H9 (cell line): Measurements from ENCODE around the gene HMOX1. TPM values are rescaled to one million over a fixed set of nuclear protein-coding genes. Genes with fewer than 3 reads are reported as not detected.
"Not testable (repeated sequence)": the region's sequence is repeated elsewhere in the genome, so short reads cannot be mapped to it uniquely, and the experiment has no call there.

Experiments used
- DNase-seq: peaks from one replicate; pipeline ENCODE4 v3.0.0-alpha.2; 2017
- H2AFZ ChIP-seq: one replicate; pipeline ENCODE4 v1.6.1; 2013; ENCODE audit warnings: mild to moderate bottlenecking, low read length, control low read depth, moderate library complexity
- H2AK5ac ChIP-seq: 2 replicates; pipeline ENCODE4 v1.6.1; 2013; ENCODE audit warnings: low read length, control low read depth, mixed read lengths; ENCODE audit not compliant: insufficient read length
- H2BK120ac ChIP-seq: one replicate; pipeline ENCODE4 v1.6.1; 2013; ENCODE audit warnings: low read depth, mild to moderate bottlenecking, low read length, control low read depth, inconsistent platforms; ENCODE audit not compliant: poor library complexity, severe bottlenecking
- H2BK12ac ChIP-seq: 2 replicates; pipeline ENCODE4 v1.6.1; 2013; ENCODE audit warnings: low read length, control low read depth, mixed read lengths, low read depth; ENCODE audit not compliant: insufficient read length
- H2BK15ac ChIP-seq: 2 replicates; pipeline ENCODE4 v1.6.1; 2013; ENCODE audit warnings: low read depth, low read length, control low read depth
- H2BK20ac ChIP-seq: one replicate; pipeline ENCODE4 v1.6.1; 2013; ENCODE audit warnings: low read depth, mild to moderate bottlenecking, low read length, control low read depth, inconsistent platforms; ENCODE audit not compliant: poor library complexity, severe bottlenecking
- H2BK5ac ChIP-seq: 2 replicates; pipeline ENCODE4 v1.6.1; 2013; ENCODE audit warnings: low read length, control low read depth, mixed read lengths; ENCODE audit not compliant: insufficient read length
- H3K14ac ChIP-seq: 2 replicates; pipeline ENCODE4 v1.6.1; 2013; ENCODE audit warnings: low read length, control low read depth; ENCODE audit not compliant: insufficient read depth
- H3K18ac ChIP-seq: 2 replicates; pipeline ENCODE4 v1.6.1; 2013; ENCODE audit warnings: low read depth, mild to moderate bottlenecking, mixed read lengths, low read length, control low read depth; ENCODE audit not compliant: insufficient read length
- H3K23ac ChIP-seq: 2 replicates; pipeline ENCODE4 v1.6.1; 2013; ENCODE audit warnings: low read length, control low read depth, mixed read lengths, low read depth; ENCODE audit not compliant: insufficient read length
- H3K23me2 ChIP-seq: 2 replicates; pipeline ENCODE4 v1.6.1; 2013; ENCODE audit warnings: low read depth, mild to moderate bottlenecking, mixed read lengths, low read length, control low read depth; ENCODE audit not compliant: insufficient read length, poor library complexity, severe bottlenecking
- H3K27ac ChIP-seq: 2 replicates; pipeline ENCODE4 v1.5.1; 2013; ENCODE audit warnings: low read length, control low read depth, mixed read lengths, low read depth; ENCODE audit not compliant: insufficient read length
- H3K27me3 ChIP-seq: 2 replicates; pipeline ENCODE4 v1.6.1; 2013; ENCODE audit warnings: low read length, control low read depth, inconsistent platforms; ENCODE audit not compliant: insufficient read depth
- H3K4ac ChIP-seq: 2 replicates; pipeline ENCODE4 v1.6.1; 2013; ENCODE audit warnings: low read depth, mild to moderate bottlenecking, control low read depth, inconsistent platforms, low read length, moderate library complexity
- H3K4me1 ChIP-seq: 2 replicates; pipeline ENCODE4 v1.6.1; 2013; ENCODE audit warnings: low read length, control low read depth, inconsistent platforms; ENCODE audit not compliant: insufficient read depth
- H3K4me2 ChIP-seq: 2 replicates; pipeline ENCODE4 v1.6.1; 2013; ENCODE audit warnings: low read length, control low read depth, mixed read lengths; ENCODE audit not compliant: insufficient read length, insufficient read depth
- H3K56ac ChIP-seq: 2 replicates; pipeline ENCODE4 v1.6.1; 2013; ENCODE audit warnings: low read depth, mild to moderate bottlenecking, mixed read lengths, low read length, control low read depth; ENCODE audit not compliant: insufficient read length
- H3K79me1 ChIP-seq: 2 replicates; pipeline ENCODE4 v1.6.1; 2013; ENCODE audit warnings: low read depth, mild to moderate bottlenecking, moderate library complexity, low read length, control low read depth, inconsistent platforms; ENCODE audit not compliant: insufficient read depth, poor library complexity, severe bottlenecking
- H3K79me2 ChIP-seq: 2 replicates; pipeline ENCODE4 v1.6.1; 2013; ENCODE audit warnings: low read length, control low read depth, inconsistent platforms; ENCODE audit not compliant: insufficient read depth
- H3K9ac ChIP-seq: 2 replicates; pipeline ENCODE4 v1.6.1; 2013; ENCODE audit warnings: low read length, control low read depth, mixed read lengths; ENCODE audit not compliant: insufficient read length; ENCODE audit errors: extremely low read depth
- H3K9me3 ChIP-seq: one replicate; pipeline ENCODE4 v1.6.1; 2013; ENCODE audit warnings: low read depth, low read length, inconsistent platforms; ENCODE audit not compliant: control insufficient read depth
- H3T11ph ChIP-seq: one replicate; pipeline ENCODE4 v1.6.1; 2013; ENCODE audit warnings: mild to moderate bottlenecking, low read length, control low read depth, inconsistent platforms
- H4K20me1 ChIP-seq: one replicate; pipeline ENCODE4 v1.6.1; 2013; ENCODE audit not compliant: control insufficient read depth, insufficient read length, insufficient read depth
- H4K5ac ChIP-seq: 2 replicates; pipeline ENCODE4 v1.6.1; 2013; ENCODE audit warnings: low read depth, mild to moderate bottlenecking, mixed read lengths, low read length, control low read depth; ENCODE audit not compliant: insufficient read length
- H4K8ac ChIP-seq: replicated peaks from 2 replicates; pipeline ENCODE4 v1.6.1; 2013; ENCODE audit warnings: low read length, control low read depth, mixed read lengths, low read depth; ENCODE audit not compliant: insufficient read length
- H4K91ac ChIP-seq: 2 replicates; pipeline ENCODE4 v1.6.1; 2013; ENCODE audit warnings: low read depth, mild to moderate bottlenecking, moderate library complexity, mixed read lengths, low read length, control low read depth; ENCODE audit not compliant: insufficient read length
- H3K27ac Mint-ChIP-seq, 3 experiments: 2 replicates in 2 of 3; 3 replicates in 1 of 3; pipeline ENCODE4 v1.8.0; 2020 to 2021; ENCODE audit warnings: mixed read lengths in 3 of 3, mild to moderate bottlenecking in 1 of 3, moderate library complexity in 1 of 3
- H3K27me3 Mint-ChIP-seq: 2 replicates; pipeline ENCODE4 v1.8.0; 2021; ENCODE audit warnings: low read depth, mild to moderate bottlenecking, moderate library complexity, mixed read lengths
- H3K36me3 Mint-ChIP-seq, 3 experiments: 2 replicates in 2 of 3; 3 replicates in 1 of 3; pipeline ENCODE4 v1.8.0; 2020 to 2021; ENCODE audit warnings: low read depth in 3 of 3, mixed read lengths in 3 of 3; ENCODE audit not compliant: insufficient read depth in 1 of 3
- H3K4me1 Mint-ChIP-seq, 2 experiments: 2 replicates each; pipeline ENCODE4 v1.8.0; 2020; ENCODE audit warnings: mixed read lengths in 2 of 2
- H3K4me3 Mint-ChIP-seq, 2 experiments: 2 replicates in 1 of 2; 3 replicates in 1 of 2; pipeline ENCODE4 v1.8.0; 2020 to 2021; ENCODE audit warnings: mild to moderate bottlenecking in 2 of 2, mixed read lengths in 2 of 2, moderate library complexity in 1 of 2
- H3K9me3 Mint-ChIP-seq, 2 experiments: 2 replicates in 1 of 2; 3 replicates in 1 of 2; pipeline ENCODE4 v1.8.0; 2020; ENCODE audit warnings: mild to moderate bottlenecking in 2 of 2, mixed read lengths in 2 of 2, moderate library complexity in 1 of 2
- CTCF ChIP-seq: fragments of 200-600 bp; sonication (generic); conservative IDR thresholded peaks from 3 replicates; pipeline ENCODE4 v1.8.0; 2021; ENCODE audit warnings: antibody characterized with exemption, mild to moderate bottlenecking
- WGBS: extraction: QIAGEN DNeasy Blood & Tissue Kit; methylation state at CpG from one replicate; pipeline ENCODE4 v1.1.7; 2013; ENCODE audit warnings: missing lambda C conversion rate, low lambda C conversion rate, mixed read lengths; ENCODE audit not compliant: insufficient read length; ENCODE audit errors: extremely low coverage; 5-methylcytosine and 5-hydroxymethylcytosine counted together
- total RNA-seq: library from RNA; stranded (reverse); gene quantifications from 2 replicates; pipeline ENCODE4 v1.2.1, GENCODE V29; 2021

HMOX1 gene
- total RNA-seq, 1 experiment from 2014 or later, result 22.7 TPM

DNA sequence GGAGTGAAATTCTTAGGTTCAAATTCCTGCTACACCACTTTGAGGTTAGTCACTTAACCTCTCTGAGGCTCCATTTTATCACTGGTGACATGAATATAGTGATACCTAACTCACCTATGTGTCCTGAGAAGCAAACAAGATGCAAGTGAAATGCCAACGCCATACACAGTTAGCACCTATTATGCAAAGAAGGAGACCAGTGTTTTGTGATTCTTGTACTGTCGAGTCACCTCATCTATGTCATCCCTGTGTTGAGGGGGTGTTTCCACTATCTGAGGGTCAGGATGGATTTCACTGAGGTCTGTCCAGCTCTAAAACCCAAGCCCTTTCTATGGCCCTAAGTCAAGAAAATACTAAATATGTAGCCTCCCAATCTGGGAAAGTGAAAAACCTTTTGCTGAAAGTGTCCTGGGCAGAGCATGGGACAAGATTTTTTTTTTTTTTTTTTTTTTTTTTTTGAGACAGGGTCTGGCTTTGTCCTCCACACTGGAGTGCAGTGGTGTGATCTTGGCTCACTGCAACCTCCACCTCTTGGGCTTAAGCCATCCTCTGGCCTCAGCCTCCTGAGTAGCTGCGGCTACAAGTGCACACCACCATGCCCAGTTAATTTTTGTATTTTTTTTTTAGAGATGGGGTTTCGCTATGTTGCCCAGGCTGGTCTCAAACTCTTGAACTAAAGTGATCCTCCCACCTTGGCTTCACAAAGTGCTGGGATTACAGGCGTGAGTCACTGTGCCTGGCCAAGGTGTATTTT, 14.1 kb downstream of the HMOX1 start:
- H3K27ac Mint-ChIP-seq, result peak overlapping the region in 1 of 3 experiments; percentile 40; a peak in 1 of 7 replicates
- H2BK120ac ChIP-seq, result no peak overlapping the region

DNA sequence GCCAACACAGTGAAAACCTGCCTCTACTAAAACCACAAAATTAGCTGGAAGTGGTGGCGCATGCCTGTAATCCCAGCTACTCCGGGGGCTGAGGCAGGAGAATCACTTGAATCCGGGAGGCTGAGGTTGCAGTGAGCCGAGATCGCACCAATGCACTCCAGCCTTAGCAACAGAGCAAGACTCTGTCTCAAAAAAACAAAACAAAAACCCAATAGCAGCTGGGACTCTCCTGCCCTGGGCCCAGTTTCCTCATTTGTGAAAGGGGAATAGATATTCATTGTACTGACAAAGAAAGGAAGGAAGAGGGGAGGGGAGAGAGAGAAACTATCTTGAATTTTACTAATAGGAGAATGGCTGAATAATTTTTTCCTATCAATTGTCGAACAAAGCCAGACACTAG, 15.7 kb downstream of the HMOX1 start:
- H3K56ac ChIP-seq, H3K9me3 ChIP-seq, H3K9ac ChIP-seq, H3K14ac ChIP-seq, H3K4ac ChIP-seq, H3T11ph ChIP-seq, H2BK15ac ChIP-seq, H4K91ac ChIP-seq, H3K4me2 ChIP-seq, H4K8ac ChIP-seq, H2AFZ ChIP-seq, H3K27me3 Mint-ChIP-seq, H2AK5ac ChIP-seq, H3K27me3 ChIP-seq, DNase-seq, H2BK120ac ChIP-seq, H2BK12ac ChIP-seq, H3K18ac ChIP-seq, H2BK5ac ChIP-seq, H3K79me1 ChIP-seq, H2BK20ac ChIP-seq, H4K5ac ChIP-seq, H3K27ac ChIP-seq, H4K20me1 ChIP-seq, H3K79me2 ChIP-seq, H3K4me1 ChIP-seq, H3K4me3 Mint-ChIP-seq, H3K9me3 Mint-ChIP-seq, H3K23ac ChIP-seq: not testable (repeated sequence)
- Mint-ChIP-seq H3K27ac (peak overlapping the region; percentile 81 to 87 (median 83); a peak in 5 of 7 replicates), H3K36me3 (peaks cover 15 to 26% (median 17%) of the 10 kb centered on the region in 3 experiments), H3K4me1 (peaks cover 20 to 27% of the 10 kb centered on the region in 2 experiments)
- H3K23me2 ChIP-seq, result peaks cover 13% of the 10 kb centered on the region
- WGBS, result no CpG with 5 or more reads among the region's 6 CpGs

More for the DNA sequence above, 14.1 kb downstream of the HMOX1 start:
- H2BK5ac ChIP-seq, result no peak overlapping the region
- H3T11ph ChIP-seq, result no peak overlapping the region
- H3K23me2 ChIP-seq, result peaks cover 7% of the 10 kb centered on the region
- no peak overlapping the region for H3K27ac ChIP-seq
- H3K4ac ChIP-seq, result no peak overlapping the region
- no peak overlapping the region for H2BK12ac ChIP-seq
- H3K14ac ChIP-seq, result no peak overlapping the region
- no peaks in the 10 kb centered on the region for H3K27me3 ChIP-seq
- no peak overlapping the region for H3K18ac ChIP-seq
- no peak overlapping the region for H2AFZ ChIP-seq
- H3K56ac ChIP-seq, result no peak overlapping the region
- no peak overlapping the region for H3K23ac ChIP-seq
- no peaks in the 10 kb centered on the region for H3K79me1 ChIP-seq
- peaks cover 12 to 15% of the 10 kb centered on the region in 2 experiments for H3K4me1 Mint-ChIP-seq
- H2AK5ac ChIP-seq, result no peak overlapping the region
- no peaks in the 10 kb centered on the region for H3K27me3 Mint-ChIP-seq
- no CpG with 5 or more reads among the region's 5 CpGs for WGBS
- H3K36me3 Mint-ChIP-seq, result peaks cover 7 to 23% (median 11%) of the 10 kb centered on the region in 3 experiments; a peak in 4 of 7 replicates
- no peaks in the 10 kb centered on the region for H3K79me2 ChIP-seq
- no peaks in the 10 kb centered on the region for H3K4me1 ChIP-seq
- no peak overlapping the region for H4K8ac ChIP-seq
- no peaks in the 10 kb centered on the region; a peak in 2 of 5 replicates for H3K9me3 Mint-ChIP-seq
- H4K5ac ChIP-seq, result no peak overlapping the region
- no peaks in the 10 kb centered on the region for H3K9me3 ChIP-seq
- H3K9ac ChIP-seq, result no peak overlapping the region
- DNase-seq, result no peak
- H4K91ac ChIP-seq, result no peak overlapping the region
- H2BK20ac ChIP-seq, result no peak overlapping the region
- H3K4me3 Mint-ChIP-seq, result no peak overlapping the region
- no peak for TF ChIP-seq CTCF
- no peaks in the 10 kb centered on the region for H4K20me1 ChIP-seq
- H2BK15ac ChIP-seq, result no peak overlapping the region
- H3K4me2 ChIP-seq, result no peak overlapping the region
